Osteoblast (primary cell): ENCODE results near the gene FEZF1. TPM values are rescaled to one million over a fixed set of nuclear protein-coding genes. Genes with fewer than 3 reads are reported as not detected.

ENCODE experiments used
- DNase-seq: peaks from one replicate; pipeline ENCODE4 v3.0.0; 2011; ENCODE audit warnings: low spot score, mixed read lengths; ENCODE audit not compliant: insufficient read length; ENCODE audit errors: missing footprints
- H2AFZ ChIP-seq: 2 replicates; pipeline ENCODE4 v1.6.0; 2011; ENCODE audit warnings: mild to moderate bottlenecking, low read length
- H3K27ac ChIP-seq: 2 replicates; pipeline ENCODE4 v1.5.1; 2011; ENCODE audit warnings: mild to moderate bottlenecking, low read depth, low read length, moderate library complexity
- H3K27me3 ChIP-seq: 2 replicates; pipeline ENCODE4 v1.6.0; 2012; ENCODE audit warnings: mild to moderate bottlenecking, control low read depth, inconsistent platforms, low read length, moderate library complexity; ENCODE audit not compliant: insufficient read depth
- H3K36me3 ChIP-seq: 2 replicates; pipeline ENCODE4 v1.5.1; 2011; ENCODE audit warnings: mild to moderate bottlenecking, low read length, control low read depth, moderate library complexity; ENCODE audit not compliant: insufficient read depth
- H3K4me1 ChIP-seq: 2 replicates; pipeline ENCODE4 v1.5.1; 2011; ENCODE audit warnings: mild to moderate bottlenecking, low read length, control low read depth, moderate library complexity; ENCODE audit not compliant: insufficient read depth
- H3K4me2 ChIP-seq: 2 replicates; pipeline ENCODE4 v1.6.0; 2011; ENCODE audit warnings: mild to moderate bottlenecking, low read length; ENCODE audit not compliant: insufficient read depth
- H3K4me3 ChIP-seq: fragments of 200-600 bp; sonication (generic); 3 replicates; pipeline ENCODE4 v1.5.1; 2012; ENCODE audit warnings: mild to moderate bottlenecking, low read length, inconsistent platforms; ENCODE audit not compliant: insufficient read depth
- H3K79me2 ChIP-seq: 2 replicates; pipeline ENCODE4 v1.6.0; 2012; ENCODE audit warnings: mild to moderate bottlenecking, low read length, control low read depth, inconsistent platforms; ENCODE audit not compliant: insufficient read depth
- H3K9me3 ChIP-seq: 2 replicates; pipeline ENCODE4 v1.5.1; 2011; ENCODE audit warnings: low read depth, low read length, control low read depth
- H4K20me1 ChIP-seq: 2 replicates; pipeline ENCODE4 v1.6.0; 2012; ENCODE audit warnings: mild to moderate bottlenecking, low read length, control low read depth; ENCODE audit not compliant: insufficient read depth
- CTCF ChIP-seq: IDR thresholded peaks from 2 replicates; pipeline ENCODE4 v1.5.1; 2011; ENCODE audit warnings: mild to moderate bottlenecking, low read depth, low read length, moderate library complexity; ENCODE audit errors: extremely low read depth
- total RNA-seq: library from RNA; depleted of rRNA; stranded (reverse); fragments of >200 nt; gene quantifications from 2 replicates; pipeline ENCODE4 v1.2.3, GENCODE V29; 2012

The FEZF1 gene
- total RNA-seq, 1 donor, result not detected

- H3K4me3 ChIP-seq, result no peak overlapping the region
- DNase-seq, result no peak
- H3K27ac ChIP-seq, result no peak overlapping the region
- TF ChIP-seq CTCF, result no peak
- H3K36me3 ChIP-seq, result no peaks in the 10 kb centered on the region
- no peaks in the 10 kb centered on the region for H4K20me1 ChIP-seq
- H3K4me2 ChIP-seq, result no peak overlapping the region
- H2AFZ ChIP-seq, result no peak overlapping the region
- H3K27me3 ChIP-seq, result no peaks in the 10 kb centered on the region
- no peaks in the 10 kb centered on the region for H3K9me3 ChIP-seq
- H3K79me2 ChIP-seq, result no peaks in the 10 kb centered on the region
- no peaks in the 10 kb centered on the region for H3K4me1 ChIP-seq
Observed at GRCh38 chr7:122343601-122344302, 39.2 kb upstream of the FEZF1 start.

- Histone ChIP-seq H3K4me2 (no peak overlapping the region), H3K36me3 (no peaks in the 10 kb centered on the region), H3K4me1 (no peaks in the 10 kb centered on the region), H3K9me3 (no peaks in the 10 kb centered on the region), H4K20me1 (no peaks in the 10 kb centered on the region), H3K27ac (no peak overlapping the region), H3K27me3 (no peaks in the 10 kb centered on the region), H3K4me3 (no peak overlapping the region), H2AFZ (no peak overlapping the region), H3K79me2 (no peaks in the 10 kb centered on the region)
- DNase-seq, result no peak
- TF ChIP-seq CTCF, result no peak
Observed at GRCh38 chr7:122340427-122340826, 35.9 kb upstream of the FEZF1 start.

GRCh38 chr7:122339145-122339904 is 34.8 kb upstream of the FEZF1 start:
- no peaks in the 10 kb centered on the region for H3K4me1 ChIP-seq
- DNase-seq, result no peak
- no peaks in the 10 kb centered on the region for H3K79me2 ChIP-seq
- no peaks in the 10 kb centered on the region for H3K36me3 ChIP-seq
- H3K9me3 ChIP-seq, result no peaks in the 10 kb centered on the region
- no peaks in the 10 kb centered on the region for H4K20me1 ChIP-seq
- H2AFZ ChIP-seq, result no peak overlapping the region
- H3K27me3 ChIP-seq, result no peaks in the 10 kb centered on the region
- no peak overlapping the region for H3K27ac ChIP-seq
- TF ChIP-seq CTCF, result no peak
- no peak overlapping the region for H3K4me3 ChIP-seq
- H3K4me2 ChIP-seq, result no peak overlapping the region

GRCh38 chr7:122337011-122337410 is 32.5 kb upstream of the FEZF1 start:
- H3K27me3 ChIP-seq, result no peaks in the 10 kb centered on the region
- no peaks in the 10 kb centered on the region for H3K4me1 ChIP-seq
- H3K4me3 ChIP-seq, result no peak overlapping the region
- DNase-seq, result no peak
- H4K20me1 ChIP-seq, result no peaks in the 10 kb centered on the region
- H3K79me2 ChIP-seq, result no peaks in the 10 kb centered on the region
- no peak for TF ChIP-seq CTCF
- no peak overlapping the region for H2AFZ ChIP-seq
- H3K9me3 ChIP-seq, result no peaks in the 10 kb centered on the region
- H3K4me2 ChIP-seq, result no peak overlapping the region
- no peak overlapping the region for H3K27ac ChIP-seq
- H3K36me3 ChIP-seq, result no peaks in the 10 kb centered on the region
